B cell (primary cell): ENCODE data around the gene EXOC3L2. TPM values are rescaled to one million over a fixed set of nuclear protein-coding genes. Genes with fewer than 3 reads are reported as not detected.

Experiments used
- ATAC-seq: fragments of 200-7000 bp; cut with Tn5 transposase; one replicate; pipeline ENCODE4 v1.10.0; 2021; ENCODE audit warnings: low read depth, mild to moderate bottlenecking, moderate number of reproducible peaks, moderate library complexity
- CTCF ChIA-PET: fragments of 350-600 bp; sonication (Branson Sonifier 250); formaldehyde crosslinking; loops from one replicate; lab custom pipeline; 2021; ENCODE audit warnings: antibody characterized with exemption, inconsistent platforms; lab: Charles Lee
- POLR2A ChIA-PET: fragments of 350-600 bp; sonication (Branson Sonifier 250); formaldehyde crosslinking; loops from one replicate; lab custom pipeline; 2021; ENCODE audit warnings: antibody characterized with exemption; lab: Charles Lee
- DNase-seq: peaks from one replicate; pipeline ENCODE4 v3.0.0; 2013
- H2AFZ ChIP-seq: 2 replicates; pipeline ENCODE4 v1.6.1; 2012; ENCODE audit warnings: mild to moderate bottlenecking, low read depth, low read length; ENCODE audit not compliant: insufficient read depth, poor library complexity, severe bottlenecking
- H3K27ac ChIP-seq, 2 donors: 1 replicate in 1 of 2; 2 replicates in 1 of 2; pipeline ENCODE4 v1.5.1; 2012 to 2013; ENCODE audit warnings: low read length in 2 of 2, mild to moderate bottlenecking in 2 of 2, moderate library complexity in 1 of 2
- H3K27me3 ChIP-seq, 4 experiments: fragments of 200-600 bp in 1 of 4; sonication (generic) in 1 of 4; replicated peaks in 1 of 4; 1 replicate in 2 of 4; 2 replicates in 2 of 4; pipeline versions ENCODE4 v1.6.1 to v1.7.0; 2013 to 2016; ENCODE audit warnings: low read length in 3 of 4, mild to moderate bottlenecking in 2 of 4, mixed read lengths in 1 of 4, moderate library complexity in 1 of 4; ENCODE audit not compliant: insufficient read depth in 4 of 4, control insufficient read depth in 3 of 4; ENCODE audit errors: control extremely low read depth in 1 of 4
- H3K36me3 ChIP-seq, 2 experiments: replicated peaks in 1 of 2; 1 replicate in 1 of 2; 2 replicates in 1 of 2; pipeline versions ENCODE4 v1.6.1 to v1.7.1; 2013; ENCODE audit warnings: low read length in 1 of 2; ENCODE audit not compliant: insufficient read depth in 2 of 2, control insufficient read depth in 1 of 2; ENCODE audit errors: control extremely low read depth in 1 of 2, extremely low read depth in 1 of 2
- H3K4me1 ChIP-seq, 2 donors: fragments of 200-600 bp in 1 of 2; sonication (generic) in 1 of 2; 1 replicate in 1 of 2; 2 replicates in 1 of 2; pipeline versions ENCODE4 v1.5.1 to v1.6.1; 2013 to 2017; ENCODE audit warnings: low read length in 2 of 2; ENCODE audit not compliant: control insufficient read depth in 2 of 2, insufficient read depth in 2 of 2
- H3K4me2 ChIP-seq: replicated peaks from 2 replicates; pipeline ENCODE3; 2012; ENCODE audit warnings: mild to moderate bottlenecking, low read depth, low read length; ENCODE audit not compliant: poor library complexity, severe bottlenecking
- H3K4me3 ChIP-seq, 5 experiments: fragments of 200-600 bp in 1 of 5; sonication (generic) in 1 of 5; 1 replicate in 3 of 5; 2 replicates in 2 of 5; pipeline versions ENCODE4 v1.5.1 to v1.7.0; 2011 to 2016; ENCODE audit warnings: low read length in 4 of 5, mild to moderate bottlenecking in 4 of 5, low read depth in 2 of 5, control low read depth in 1 of 5, moderate library complexity in 1 of 5; ENCODE audit not compliant: insufficient read depth in 1 of 5; ENCODE audit errors: control extremely low read depth in 1 of 5, extremely low read depth in 1 of 5
- H3K79me2 ChIP-seq: fragments of 200-600 bp; sonication (generic); one replicate; pipeline ENCODE4 v1.6.0; 2016; ENCODE audit warnings: low read length; ENCODE audit not compliant: control insufficient read depth, insufficient read depth
- H3K9ac ChIP-seq: fragments of 200-600 bp; sonication (generic); 2 replicates; pipeline ENCODE4 v1.6.1; 2017; ENCODE audit warnings: mild to moderate bottlenecking, low read length, moderate library complexity
- H3K9me3 ChIP-seq, 3 donors: one replicate each; pipeline versions ENCODE4 v1.6.1 to v1.7.1; 2013; ENCODE audit warnings: low read length in 2 of 3; ENCODE audit not compliant: control insufficient read depth in 2 of 3, insufficient read depth in 1 of 3; ENCODE audit errors: control extremely low read depth in 1 of 3
- H4K20me1 ChIP-seq: 2 replicates; pipeline ENCODE4 v1.6.0; 2012; ENCODE audit warnings: mild to moderate bottlenecking, low read length; ENCODE audit not compliant: insufficient read depth, control insufficient read depth, poor library complexity, severe bottlenecking
- H3K27ac Mint-ChIP-seq: one replicate; pipeline ENCODE4 v1.8.0; 2021; ENCODE audit warnings: mixed read lengths
- H3K27me3 Mint-ChIP-seq: one replicate; pipeline ENCODE4 v1.8.0; 2021; ENCODE audit warnings: mixed read lengths
- H3K4me1 Mint-ChIP-seq: one replicate; pipeline ENCODE4 v1.8.0; 2021; ENCODE audit warnings: mixed read lengths
- H3K4me3 Mint-ChIP-seq: one replicate; pipeline ENCODE4 v1.8.0; 2021; ENCODE audit warnings: mixed read lengths
- H3K9me3 Mint-ChIP-seq: one replicate; pipeline ENCODE4 v1.8.0; 2022; ENCODE audit warnings: mixed read lengths; ENCODE audit not compliant: insufficient read depth
- CTCF ChIP-seq: fragments of 200-600 bp; IDR thresholded peaks from one replicate; pipeline ENCODE4 v1.8.0; 2022; ENCODE audit warnings: antibody characterized with exemption, mild to moderate bottlenecking
- EZH2 ChIP-seq: IDR thresholded peaks from 2 replicates; pipeline ENCODE4 v1.6.1; 2012; ENCODE audit warnings: borderline replicate concordance, low read depth, mild to moderate bottlenecking, moderate library complexity, low read length; ENCODE audit not compliant: insufficient read depth, poor library complexity, severe bottlenecking
- WGBS: methylation state at CpG from one replicate; pipeline ENCODE4 v1.1.5; 2013; ENCODE audit warnings: missing lambda C conversion rate; ENCODE audit not compliant: insufficient coverage; 5-methylcytosine and 5-hydroxymethylcytosine counted together
- intact Hi-C: fragments of 100-400 bp; cut with micrococcal nuclease; formaldehyde crosslinking; loops from one replicate; pipeline ENCODE4 v1.10.0; 2022
- polyA plus RNA-seq: library from polyadenylated mRNA; depleted of rRNA; stranded (reverse); fragments of >200 nt; gene quantifications from 2 replicates; pipeline ENCODE4 v1.2.3, GENCODE V29; 2012
- total RNA-seq, 2 donors: library from RNA; stranded (reverse); fragments of 120-200 nt in 1 of 2; gene quantifications; 1 replicate in 1 of 2; 2 replicates in 1 of 2; pipeline versions ENCODE4 v1.2.3 to v1.2.4, GENCODE V29; 2013 to 2022

Gene EXOC3L2
- total and polyA plus RNA-seq, 2 donors (not counting 1 experiment from before 2014, with no cell fraction given): not detected

GRCh38 chr19:45278087-45278486, 32.9 kb upstream of the EXOC3L2 start:
- WGBS: 96% methylated on average over 3 of the region's 10 CpGs
- H4K20me1 ChIP-seq: no peaks in the 10 kb centered on the region
- H3K27ac ChIP-seq: no peak overlapping the region
- TF ChIP-seq EZH2 (no peak), CTCF (no peak)
- ChIA-PET POLR2A (no interaction called here), CTCF (no interaction called here)
- ATAC-seq: no peak
- H3K9ac ChIP-seq: no peak overlapping the region
- Mint-ChIP-seq H3K9me3 (no peaks in the 10 kb centered on the region), H3K27me3 (no peaks in the 10 kb centered on the region), H3K27ac (no peak overlapping the region), H3K4me3 (no peak overlapping the region), H3K4me1 (no peaks in the 10 kb centered on the region)
- intact Hi-C loops: no loop called here
- H3K27me3 ChIP-seq: no peaks in the 10 kb centered on the region
- peaks cover 0 to 5% (median 0%) of the 10 kb centered on the region in 3 donors for H3K9me3 ChIP-seq
- H3K36me3 ChIP-seq: peaks cover 0 to 33% of the 10 kb centered on the region in 2 experiments
- H3K4me3 ChIP-seq: no peak overlapping the region
- no peak overlapping the region for H2AFZ ChIP-seq
- H3K4me2 ChIP-seq: no peak overlapping the region
- no peaks in the 10 kb centered on the region for H3K79me2 ChIP-seq
- DNase-seq: no peak
- no peaks in the 10 kb centered on the region for H3K4me1 ChIP-seq

GRCh38 chr19:45276284-45276687, 31.1 kb upstream of the EXOC3L2 start:
- Histone ChIP-seq H3K27me3 (no peaks in the 10 kb centered on the region), H3K4me3 (no peak overlapping the region), H3K9ac (no peak overlapping the region), H2AFZ (no peak overlapping the region), H3K4me2 (no peak overlapping the region), H3K4me1 (no peaks in the 10 kb centered on the region), H3K79me2 (no peaks in the 10 kb centered on the region), H3K9me3 (no peaks in the 10 kb centered on the region), H4K20me1 (no peaks in the 10 kb centered on the region), H3K27ac (no peak overlapping the region), H3K36me3 (peaks cover 0 to 36% of the 10 kb centered on the region in 2 experiments)
- no peaks in the 10 kb centered on the region for H3K27me3 Mint-ChIP-seq
- DNase-seq: no peak
- TF ChIP-seq EZH2: no peak
- no peak for TF ChIP-seq CTCF
- no peak for ATAC-seq
- intact Hi-C loops: no loop called here
- no peak overlapping the region for H3K4me3 Mint-ChIP-seq
- POLR2A ChIA-PET: no interaction called here
- H3K9me3 Mint-ChIP-seq: no peaks in the 10 kb centered on the region
- no peak overlapping the region for H3K27ac Mint-ChIP-seq
- CTCF ChIA-PET: interaction anchor here (0.7 kb wide), 1 partner anchor 1126 kb away, joined by 3 read pairs; no protein-coding TSS in a partner anchor
- H3K4me1 Mint-ChIP-seq: no peaks in the 10 kb centered on the region
- WGBS: 100% methylated on average over 1 of the region's 7 CpGs
